Measurements from ENCODE around the gene PEAK1. TPM values are rescaled to one million over a fixed set of nuclear protein-coding genes. Genes with fewer than 3 reads are reported as not detected.

The PEAK1 gene
- total RNA-seq, 2 experiments from 2014 or later: 6.0 to 10.8 TPM

DNA sequence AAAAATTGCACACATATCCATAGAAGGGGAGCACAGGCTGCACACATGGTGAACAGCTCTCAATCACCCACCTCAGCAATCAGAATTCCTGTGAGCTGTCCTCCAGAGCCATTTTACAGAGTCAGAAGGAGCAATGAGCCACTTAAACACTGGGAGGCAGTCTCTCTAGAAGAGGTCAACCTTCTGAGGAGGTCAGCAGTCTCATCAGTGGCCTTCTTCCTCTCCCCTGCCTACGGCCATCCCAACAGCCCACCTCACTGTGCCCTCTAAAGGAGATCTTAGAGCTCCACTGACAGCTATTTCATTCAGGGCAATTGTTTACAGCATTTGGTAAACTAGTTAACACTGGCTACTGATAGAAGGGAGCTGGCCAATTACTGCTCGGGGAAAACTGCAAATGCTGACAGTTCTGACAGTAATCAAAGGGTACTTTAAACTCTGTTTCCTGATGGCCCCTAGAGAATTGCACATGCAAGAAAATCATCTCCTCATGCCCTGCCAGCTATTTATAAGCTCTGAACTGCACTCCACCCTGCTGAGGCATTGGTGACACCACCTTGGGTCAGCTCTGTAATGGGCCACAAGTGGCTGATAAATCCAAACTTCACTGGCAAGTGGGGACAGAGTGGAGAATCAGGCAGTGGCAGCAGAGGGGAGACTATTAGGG is 306.9 kb downstream of the PEAK1 start:
- Histone ChIP-seq H3K9me3 (ENCODE audit: low read length) (no peaks in the 10 kb centered on the region), H3K9me2 (ENCODE audit: insufficient read depth, low read length) (no peaks in the 10 kb centered on the region), H3K4me2 (ENCODE audit: low read length) (no peak overlapping the region), H4K20me1 (ENCODE audit: insufficient read depth, low read length) (no peaks in the 10 kb centered on the region), H3K79me2 (ENCODE audit: insufficient read depth, low read depth, low read length) (no peaks in the 10 kb centered on the region), H3K36me3 (ENCODE audit: insufficient read depth, low read length) (no peaks in the 10 kb centered on the region), H2AFZ (ENCODE audit: low read length) (no peak overlapping the region), H3K27ac (ENCODE audit: low read depth, low read length, poor library complexity, severe bottlenecking) (no peak overlapping the region), H3K4me3 (ENCODE audit: low read depth, low read length, poor library complexity, severe bottlenecking) (no peak overlapping the region), H3K4me1 (ENCODE audit: insufficient read depth, low read length, poor library complexity, severe bottlenecking) (no peaks in the 10 kb centered on the region)
- TF ChIP-seq, protein P1, sequence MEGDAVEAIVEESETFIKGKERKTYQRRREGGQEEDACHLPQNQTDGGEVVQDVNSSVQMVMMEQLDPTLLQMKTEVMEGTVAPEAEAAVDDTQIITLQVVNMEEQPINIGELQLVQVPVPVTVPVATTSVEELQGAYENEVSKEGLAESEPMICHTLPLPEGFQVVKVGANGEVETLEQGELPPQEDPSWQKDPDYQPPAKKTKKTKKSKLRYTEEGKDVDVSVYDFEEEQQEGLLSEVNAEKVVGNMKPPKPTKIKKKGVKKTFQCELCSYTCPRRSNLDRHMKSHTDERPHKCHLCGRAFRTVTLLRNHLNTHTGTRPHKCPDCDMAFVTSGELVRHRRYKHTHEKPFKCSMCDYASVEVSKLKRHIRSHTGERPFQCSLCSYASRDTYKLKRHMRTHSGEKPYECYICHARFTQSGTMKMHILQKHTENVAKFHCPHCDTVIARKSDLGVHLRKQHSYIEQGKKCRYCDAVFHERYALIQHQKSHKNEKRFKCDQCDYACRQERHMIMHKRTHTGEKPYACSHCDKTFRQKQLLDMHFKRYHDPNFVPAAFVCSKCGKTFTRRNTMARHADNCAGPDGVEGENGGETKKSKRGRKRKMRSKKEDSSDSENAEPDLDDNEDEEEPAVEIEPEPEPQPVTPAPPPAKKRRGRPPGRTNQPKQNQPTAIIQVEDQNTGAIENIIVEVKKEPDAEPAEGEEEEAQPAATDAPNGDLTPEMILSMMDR (conservative IDR thresholded peaks at IDR 0.05; ENCODE audit: low read length): no peak
- TF ChIP-seq EZH2phosphoT487 (IDR thresholded peaks at IDR 0.05; ENCODE audit: borderline replicate concordance, low read depth, low read length): no peak
- DNase-seq (ENCODE audit: low spot score): no peak
- intact Hi-C loops (cut with micrococcal nuclease; ENCODE audit: unreplicated experiment): no loop called here
- POLR2A ChIA-PET: no interaction called here
- BruUV-seq (replicated peaks): no TSS peak
- CTCF ChIA-PET (ENCODE audit: unreplicated experiment): interaction anchor here (0.6 to 1.4 kb wide), 2 partner anchors 431 to 477 kb away, joined by 3 read pairs; no protein-coding TSS in a partner anchor

DNA sequence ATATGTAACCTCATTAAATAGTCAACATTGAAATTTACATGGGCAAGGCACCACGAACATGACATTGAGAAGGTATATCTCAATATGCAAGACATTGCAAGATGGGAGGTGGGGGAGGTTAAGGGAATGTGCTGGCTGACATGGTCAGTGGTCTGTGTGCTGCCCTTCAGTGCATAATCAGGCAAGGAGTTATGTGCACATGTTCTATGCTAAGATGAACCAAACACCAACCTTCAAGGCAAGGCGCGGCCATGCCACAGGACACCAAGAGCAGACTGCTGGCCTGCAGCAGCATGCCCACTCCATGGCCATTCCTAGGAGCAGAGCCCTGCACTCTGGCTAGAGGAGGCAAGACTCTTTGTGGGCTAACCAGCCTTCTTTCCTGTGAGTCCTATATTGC is 308.1 kb downstream of the PEAK1 start:
- intact Hi-C loops (cut with micrococcal nuclease; ENCODE audit: unreplicated experiment): no loop called here
- CTCF ChIA-PET (ENCODE audit: unreplicated experiment): no interaction called here
- H3K79me2 ChIP-seq (ENCODE audit: insufficient read depth, low read depth, low read length): no peaks in the 10 kb centered on the region

More for the DNA sequence above, 308.1 kb downstream of the PEAK1 start:
- Histone ChIP-seq H3K4me1 (ENCODE audit: insufficient read depth, low read length, poor library complexity, severe bottlenecking) (no peaks in the 10 kb centered on the region), H3K9me3 (ENCODE audit: low read length) (no peaks in the 10 kb centered on the region), H3K27ac (ENCODE audit: low read depth, low read length, poor library complexity, severe bottlenecking) (no peak overlapping the region), H3K4me3 (ENCODE audit: low read depth, low read length, poor library complexity, severe bottlenecking) (no peak overlapping the region), H3K4me2 (ENCODE audit: low read length) (no peak overlapping the region), H4K20me1 (ENCODE audit: insufficient read depth, low read length) (no peaks in the 10 kb centered on the region), H3K9me2 (ENCODE audit: insufficient read depth, low read length) (no peaks in the 10 kb centered on the region), H3K36me3 (ENCODE audit: insufficient read depth, low read length) (no peaks in the 10 kb centered on the region), H2AFZ (ENCODE audit: low read length) (no peak overlapping the region)
- no peak for DNase-seq (ENCODE audit: low spot score)
- no TSS peak for BruUV-seq (replicated peaks)
- no peak for TF ChIP-seq EZH2phosphoT487 (IDR thresholded peaks at IDR 0.05; ENCODE audit: borderline replicate concordance, low read depth, low read length)
- TF ChIP-seq, protein P1 (conservative IDR thresholded peaks at IDR 0.05; ENCODE audit: low read length): no peak
- POLR2A ChIA-PET: no interaction called here

All from OCI-LY7 (cell line).